HCT116 (cell line): ENCODE results near the gene HSPG2.

ENCODE experiments used
- EZH2 ChIP-seq: fragments of 200-600 bp; sonication (generic); IDR thresholded peaks from 2 replicates; pipeline ENCODE4 v1.6.1; 2017; ENCODE audit warnings: antibody characterized with exemption, mixed run types
- JUND ChIP-seq: IDR thresholded peaks from 2 replicates; pipeline ENCODE4 v1.6.1; 2012
- POLR2A ChIP-seq: IDR thresholded peaks from 2 replicates; pipeline ENCODE4 v1.7.0; 2011; ENCODE audit warnings: borderline replicate concordance; ENCODE audit not compliant: insufficient read depth, insufficient read length; ENCODE audit errors: extremely low read depth
- POLR2AphosphoS5 ChIP-seq: IDR thresholded peaks from 2 replicates; pipeline ENCODE4 v1.6.1; 2011; ENCODE audit warnings: mild to moderate bottlenecking, low read depth, low read length, moderate library complexity
- RAD21 ChIP-seq: IDR thresholded peaks from 2 replicates; pipeline ENCODE4 v1.6.1; 2012; ENCODE audit warnings: low read depth, mild to moderate bottlenecking
- SIN3A ChIP-seq: IDR thresholded peaks from 2 replicates; pipeline ENCODE4 v1.6.1; 2012; ENCODE audit warnings: low read depth
- TCF7L2 ChIP-seq: IDR thresholded peaks from 2 replicates; pipeline ENCODE4 v1.7.0; 2011; ENCODE audit warnings: borderline replicate concordance, inconsistent platforms; ENCODE audit not compliant: insufficient read depth, insufficient read length; ENCODE audit errors: extremely low read depth
- TF ChIP-seq, protein P1 (sequence below), 3 experiments: fragments of 200-600 bp in 1 of 3; sonication (generic) in 1 of 3; IDR thresholded peaks in 2 of 3; conservative IDR thresholded peaks in 1 of 3; 2 replicates each; pipeline ENCODE4 v1.5.1; 2012 to 2017; ENCODE audit warnings: low read depth in 2 of 3, low read length in 2 of 3, antibody characterized with exemption in 1 of 3, borderline replicate concordance in 1 of 3, control low read depth in 1 of 3, mild to moderate bottlenecking in 1 of 3, mixed read lengths in 1 of 3, mixed run types in 1 of 3, moderate library complexity in 1 of 3; ENCODE audit not compliant: insufficient read depth in 1 of 3
- TF ChIP-seq, protein P2 (sequence below): IDR thresholded peaks from 2 replicates; pipeline ENCODE4 v1.6.1; 2012
- TF ChIP-seq, protein P3 (sequence below): IDR thresholded peaks from 2 replicates; pipeline ENCODE4 v1.6.1; 2012; ENCODE audit warnings: low read depth

DNA sequence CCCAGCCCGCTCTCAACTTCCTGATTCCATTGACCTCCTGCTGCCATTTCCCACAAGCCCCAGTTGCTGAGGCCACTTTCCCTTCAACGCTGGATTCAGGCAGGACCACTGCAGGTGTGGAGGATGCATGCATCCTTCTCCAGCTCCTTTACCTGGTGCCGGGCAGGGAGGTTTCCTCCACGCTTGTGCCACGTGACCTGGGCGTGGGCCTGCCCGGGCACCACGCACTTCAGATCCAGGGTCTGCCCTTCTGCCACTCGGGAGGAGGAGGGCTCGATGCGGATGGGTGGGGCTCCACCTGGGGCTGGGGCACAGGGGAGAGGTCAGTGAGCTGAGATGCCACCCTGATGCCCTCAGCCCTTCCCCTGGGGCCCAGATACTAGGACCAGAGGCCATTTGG, 93.1 kb downstream of the HSPG2 start:
- TF ChIP-seq, protein P1, sequence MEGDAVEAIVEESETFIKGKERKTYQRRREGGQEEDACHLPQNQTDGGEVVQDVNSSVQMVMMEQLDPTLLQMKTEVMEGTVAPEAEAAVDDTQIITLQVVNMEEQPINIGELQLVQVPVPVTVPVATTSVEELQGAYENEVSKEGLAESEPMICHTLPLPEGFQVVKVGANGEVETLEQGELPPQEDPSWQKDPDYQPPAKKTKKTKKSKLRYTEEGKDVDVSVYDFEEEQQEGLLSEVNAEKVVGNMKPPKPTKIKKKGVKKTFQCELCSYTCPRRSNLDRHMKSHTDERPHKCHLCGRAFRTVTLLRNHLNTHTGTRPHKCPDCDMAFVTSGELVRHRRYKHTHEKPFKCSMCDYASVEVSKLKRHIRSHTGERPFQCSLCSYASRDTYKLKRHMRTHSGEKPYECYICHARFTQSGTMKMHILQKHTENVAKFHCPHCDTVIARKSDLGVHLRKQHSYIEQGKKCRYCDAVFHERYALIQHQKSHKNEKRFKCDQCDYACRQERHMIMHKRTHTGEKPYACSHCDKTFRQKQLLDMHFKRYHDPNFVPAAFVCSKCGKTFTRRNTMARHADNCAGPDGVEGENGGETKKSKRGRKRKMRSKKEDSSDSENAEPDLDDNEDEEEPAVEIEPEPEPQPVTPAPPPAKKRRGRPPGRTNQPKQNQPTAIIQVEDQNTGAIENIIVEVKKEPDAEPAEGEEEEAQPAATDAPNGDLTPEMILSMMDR (IDR thresholded peaks at IDR 0.05 in 2 of 3, conservative IDR thresholded peaks at IDR 0.05 in 1 of 3; ENCODE audit: borderline replicate concordance in 1 of 3, insufficient read depth in 1 of 3, low read depth in 2 of 3, low read length in 2 of 3), result no peak
- TF ChIP-seq, protein P2, sequence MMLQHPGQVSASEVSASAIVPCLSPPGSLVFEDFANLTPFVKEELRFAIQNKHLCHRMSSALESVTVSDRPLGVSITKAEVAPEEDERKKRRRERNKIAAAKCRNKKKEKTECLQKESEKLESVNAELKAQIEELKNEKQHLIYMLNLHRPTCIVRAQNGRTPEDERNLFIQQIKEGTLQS, result no peak
- TF ChIP-seq, protein P3, sequence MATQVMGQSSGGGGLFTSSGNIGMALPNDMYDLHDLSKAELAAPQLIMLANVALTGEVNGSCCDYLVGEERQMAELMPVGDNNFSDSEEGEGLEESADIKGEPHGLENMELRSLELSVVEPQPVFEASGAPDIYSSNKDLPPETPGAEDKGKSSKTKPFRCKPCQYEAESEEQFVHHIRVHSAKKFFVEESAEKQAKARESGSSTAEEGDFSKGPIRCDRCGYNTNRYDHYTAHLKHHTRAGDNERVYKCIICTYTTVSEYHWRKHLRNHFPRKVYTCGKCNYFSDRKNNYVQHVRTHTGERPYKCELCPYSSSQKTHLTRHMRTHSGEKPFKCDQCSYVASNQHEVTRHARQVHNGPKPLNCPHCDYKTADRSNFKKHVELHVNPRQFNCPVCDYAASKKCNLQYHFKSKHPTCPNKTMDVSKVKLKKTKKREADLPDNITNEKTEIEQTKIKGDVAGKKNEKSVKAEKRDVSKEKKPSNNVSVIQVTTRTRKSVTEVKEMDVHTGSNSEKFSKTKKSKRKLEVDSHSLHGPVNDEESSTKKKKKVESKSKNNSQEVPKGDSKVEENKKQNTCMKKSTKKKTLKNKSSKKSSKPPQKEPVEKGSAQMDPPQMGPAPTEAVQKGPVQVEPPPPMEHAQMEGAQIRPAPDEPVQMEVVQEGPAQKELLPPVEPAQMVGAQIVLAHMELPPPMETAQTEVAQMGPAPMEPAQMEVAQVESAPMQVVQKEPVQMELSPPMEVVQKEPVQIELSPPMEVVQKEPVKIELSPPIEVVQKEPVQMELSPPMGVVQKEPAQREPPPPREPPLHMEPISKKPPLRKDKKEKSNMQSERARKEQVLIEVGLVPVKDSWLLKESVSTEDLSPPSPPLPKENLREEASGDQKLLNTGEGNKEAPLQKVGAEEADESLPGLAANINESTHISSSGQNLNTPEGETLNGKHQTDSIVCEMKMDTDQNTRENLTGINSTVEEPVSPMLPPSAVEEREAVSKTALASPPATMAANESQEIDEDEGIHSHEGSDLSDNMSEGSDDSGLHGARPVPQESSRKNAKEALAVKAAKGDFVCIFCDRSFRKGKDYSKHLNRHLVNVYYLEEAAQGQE, result no peak
- TF ChIP-seq JUND (no peak), POLR2AphosphoS5 (no peak), RAD21 (no peak), TCF7L2 (no peak), EZH2 (no peak), POLR2A (no peak), SIN3A (no peak)
